Osteocyte (in vitro differentiated cells): Measurements from ENCODE around the gene UGT1A9. TPM values are rescaled to one million over a fixed set of nuclear protein-coding genes. Genes with fewer than 3 reads are reported as not detected.

Experiments
- DNase-seq: peaks from one replicate; pipeline ENCODE4 v3.0.0; 2021; ENCODE audit warnings: mixed read lengths; ENCODE audit not compliant: unreplicated experiment; ENCODE audit errors: extremely low spot score
- H3K27ac Mint-ChIP-seq: one replicate; pipeline ENCODE4 v1.8.0; 2021; ENCODE audit warnings: mild to moderate bottlenecking, mixed read lengths; ENCODE audit not compliant: unreplicated experiment
- H3K27me3 Mint-ChIP-seq: one replicate; pipeline ENCODE4 v1.8.0; 2021; ENCODE audit warnings: mixed read lengths; ENCODE audit not compliant: unreplicated experiment
- H3K36me3 Mint-ChIP-seq: one replicate; pipeline ENCODE4 v1.8.0; 2021; ENCODE audit warnings: mixed read lengths; ENCODE audit not compliant: unreplicated experiment
- H3K4me1 Mint-ChIP-seq: one replicate; pipeline ENCODE4 v1.8.0; 2021; ENCODE audit warnings: mixed read lengths; ENCODE audit not compliant: unreplicated experiment
- H3K4me3 Mint-ChIP-seq: one replicate; pipeline ENCODE4 v1.8.0; 2021; ENCODE audit warnings: mild to moderate bottlenecking, moderate library complexity, mixed read lengths; ENCODE audit not compliant: unreplicated experiment
- H3K9me3 Mint-ChIP-seq: one replicate; pipeline ENCODE4 v1.8.0; 2021; ENCODE audit warnings: mixed read lengths; ENCODE audit not compliant: unreplicated experiment
- CTCF ChIP-seq: fragments of 200-600 bp; sonication (generic); IDR thresholded peaks from 2 replicates; pipeline ENCODE4 v1.5.0; 2021; ENCODE audit warnings: antibody characterized with exemption, mild to moderate bottlenecking, moderate library complexity
- total RNA-seq: library from RNA; stranded (reverse); gene quantifications from 2 replicates; pipeline ENCODE4 v1.2.1, GENCODE V29; 2021

UGT1A9 gene
- total RNA-seq, 1 donor from 2014 or later: not detected

- Mint-ChIP-seq H3K9me3 (no peaks in the 10 kb centered on the region), H3K27me3 (peaks cover 57% of the 10 kb centered on the region), H3K4me3 (no peak overlapping the region), H3K36me3 (no peaks in the 10 kb centered on the region), H3K27ac (no peak overlapping the region), H3K4me1 (no peaks in the 10 kb centered on the region)
- no peak for DNase-seq
- no peak for TF ChIP-seq CTCF
Measured at GRCh38 chr2:233656443-233656842, 15.3 kb upstream of the UGT1A9 start.

GRCh38 chr2:233658610-233659009 is 13.1 kb upstream of the UGT1A9 start:
- DNase-seq: no peak
- H3K4me3 Mint-ChIP-seq: no peak overlapping the region
- TF ChIP-seq CTCF: no peak
- peaks cover 49% of the 10 kb centered on the region for H3K27me3 Mint-ChIP-seq
- H3K9me3 Mint-ChIP-seq: no peaks in the 10 kb centered on the region
- H3K36me3 Mint-ChIP-seq: no peaks in the 10 kb centered on the region
- no peak overlapping the region for H3K27ac Mint-ChIP-seq
- H3K4me1 Mint-ChIP-seq: no peaks in the 10 kb centered on the region

- Mint-ChIP-seq H3K4me3 (no peak overlapping the region), H3K27me3 (peaks cover 42% of the 10 kb centered on the region), H3K27ac (no peak overlapping the region), H3K4me1 (no peaks in the 10 kb centered on the region), H3K36me3 (no peaks in the 10 kb centered on the region), H3K9me3 (no peaks in the 10 kb centered on the region)
- TF ChIP-seq CTCF: no peak
- DNase-seq: no peak
Measured at GRCh38 chr2:233663911-233664310, 7.8 kb upstream of the UGT1A9 start.

- no peak for DNase-seq
- peaks cover 19% of the 10 kb centered on the region for H3K27me3 Mint-ChIP-seq
- no peak for TF ChIP-seq CTCF
- H3K4me3 Mint-ChIP-seq: no peak overlapping the region
- no peaks in the 10 kb centered on the region for H3K4me1 Mint-ChIP-seq
- peaks cover 3% of the 10 kb centered on the region for H3K9me3 Mint-ChIP-seq
- no peak overlapping the region for H3K27ac Mint-ChIP-seq
- H3K36me3 Mint-ChIP-seq: no peaks in the 10 kb centered on the region
Measured at GRCh38 chr2:233668605-233669260, 3.0 kb upstream of the UGT1A9 start.

- no peaks in the 10 kb centered on the region for H3K36me3 Mint-ChIP-seq
- H3K27ac Mint-ChIP-seq: no peak overlapping the region
- TF ChIP-seq CTCF: no peak
- peaks cover 3% of the 10 kb centered on the region for H3K9me3 Mint-ChIP-seq
- H3K4me1 Mint-ChIP-seq: peaks cover 4% of the 10 kb centered on the region
- H3K4me3 Mint-ChIP-seq: no peak overlapping the region
- no peak for DNase-seq
- H3K27me3 Mint-ChIP-seq: peaks cover 11% of the 10 kb centered on the region
Measured at GRCh38 chr2:233672886-233673285, 1.2 kb downstream of the UGT1A9 start.
